HEK293 (cell line): Measurements from ENCODE around the gene TBC1D4.

Experiments used
- CTCF ChIA-PET: fragments of 350-600 bp; formaldehyde crosslinking; extraction: SDS; loops from one replicate; lab custom pipeline; 2021; ENCODE audit warnings: antibody characterized with exemption; lab: Yijun Ruan, JAX
- POLR2A ChIA-PET: fragments of 300-600 bp; formaldehyde crosslinking; extraction: SDS; loops from one replicate; lab custom pipeline; 2020; ENCODE audit warnings: antibody characterized with exemption, inconsistent platforms; lab: Yijun Ruan, JAX
- H3K27ac ChIP-seq: fragments of 200-500 bp; sonication (Bioruptor generic); 2 replicates; pipeline ENCODE4 v1.5.1; 2014; ENCODE audit warnings: low read depth, low read length, control low read depth, inconsistent platforms; ENCODE audit errors: extremely low read depth
- H3K36me3 ChIP-seq, 2 experiments: fragments of 200-500 bp in 1 of 2; sonication (Bioruptor generic) in 1 of 2; 1 replicate in 1 of 2; 2 replicates in 1 of 2; pipeline ENCODE4 v1.5.1; 2014 to 2017; ENCODE audit warnings: inconsistent platforms in 2 of 2, low read length in 2 of 2; ENCODE audit not compliant: control insufficient read depth in 2 of 2, insufficient read depth in 1 of 2
- H3K4me1 ChIP-seq: fragments of 200-500 bp; sonication (Bioruptor generic); 2 replicates; pipeline ENCODE4 v1.5.1; 2014; ENCODE audit warnings: mild to moderate bottlenecking, low read length, inconsistent platforms; ENCODE audit not compliant: control insufficient read depth, insufficient read depth
- H3K4me3 ChIP-seq: 2 replicates; pipeline ENCODE4 v1.5.1; 2011; ENCODE audit warnings: low read depth, mild to moderate bottlenecking, control low read depth, low read length, moderate library complexity
- H3K9me3 ChIP-seq: fragments of 200-500 bp; sonication (Bioruptor generic); 2 replicates; pipeline ENCODE4 v1.5.1; 2014; ENCODE audit warnings: low read depth, low read length, inconsistent platforms; ENCODE audit not compliant: control insufficient read depth, insufficient read depth
- ZNF274 ChIP-seq, 2 experiments: fragments of 200-500 bp in 1 of 2; fragments of 450-650 bp in 1 of 2; sonication (Bioruptor generic) in 1 of 2; formaldehyde crosslinking in 1 of 2; IDR thresholded peaks; 2 replicates each; pipeline versions ENCODE4 v1.5.1 to v1.6.1; 2014 to 2016; ENCODE audit warnings: borderline replicate concordance in 1 of 2, inconsistent platforms in 1 of 2, low read length in 1 of 2, missing biosample characterization in 1 of 2, missing genetic modification characterization in 1 of 2
- ZNF324 ChIP-seq: fragments of 450-650 bp; formaldehyde crosslinking; IDR thresholded peaks from 2 replicates; pipeline ENCODE4 v1.5.1; 2016; ENCODE audit warnings: missing biosample characterization, missing genetic modification characterization
- ZNF394 ChIP-seq: fragments of 450-650 bp; formaldehyde crosslinking; IDR thresholded peaks from 2 replicates; pipeline ENCODE4 v1.5.1; 2016; ENCODE audit warnings: missing biosample characterization, missing genetic modification characterization, mild to moderate bottlenecking, moderate library complexity, borderline replicate concordance
- ZNF626 ChIP-seq: fragments of 450-650 bp; sonication (Bioruptor Pico); formaldehyde crosslinking; IDR thresholded peaks from 2 replicates; pipeline ENCODE4 v1.5.1; 2018; ENCODE audit warnings: missing biosample characterization, missing genetic modification characterization, inconsistent platforms
- ZNF785 ChIP-seq: fragments of 450-650 bp; formaldehyde crosslinking; IDR thresholded peaks from 2 replicates; pipeline ENCODE4 v1.5.1; 2016; ENCODE audit warnings: missing biosample characterization, missing genetic modification characterization
- TF ChIP-seq, protein P1 (sequence below): fragments of 450-650 bp; formaldehyde crosslinking; IDR thresholded peaks from 2 replicates; pipeline ENCODE4 v1.5.1; 2016; ENCODE audit warnings: missing biosample characterization, missing genetic modification characterization
- TF ChIP-seq, protein P2 (sequence below): fragments of 450-650 bp; formaldehyde crosslinking; IDR thresholded peaks from 2 replicates; pipeline ENCODE4 v1.5.1; 2016; ENCODE audit warnings: missing biosample characterization, missing genetic modification characterization
- TF ChIP-seq, protein P3 (sequence below): fragments of 450-650 bp; IDR thresholded peaks from 2 replicates; pipeline ENCODE4 v1.5.1; 2018; ENCODE audit warnings: missing biosample characterization, missing genetic modification characterization
- TF ChIP-seq, protein P4 (sequence below): IDR thresholded peaks from 2 replicates; pipeline ENCODE4 v1.6.1; 2011; ENCODE audit warnings: mild to moderate bottlenecking, low read depth, low read length, borderline replicate concordance
- TF ChIP-seq, protein P5 (sequence below): fragments of 450-650 bp; formaldehyde crosslinking; IDR thresholded peaks from 2 replicates; pipeline ENCODE4 v1.5.1; 2016; ENCODE audit warnings: missing biosample characterization, missing genetic modification characterization
- TF ChIP-seq, protein P6 (sequence below): fragments of 450-650 bp; formaldehyde crosslinking; IDR thresholded peaks from 2 replicates; pipeline ENCODE4 v1.5.1; 2016; ENCODE audit warnings: missing biosample characterization, missing genetic modification characterization
- TF ChIP-seq, protein P7 (sequence below): fragments of 450-650 bp; formaldehyde crosslinking; IDR thresholded peaks from 2 replicates; pipeline ENCODE4 v1.5.1; 2016; ENCODE audit warnings: missing biosample characterization, missing genetic modification characterization
- TF ChIP-seq, protein P8 (sequence below): fragments of 450-650 bp; formaldehyde crosslinking; IDR thresholded peaks from 2 replicates; pipeline ENCODE4 v1.5.1; 2016; ENCODE audit warnings: missing biosample characterization, missing genetic modification characterization
- TF ChIP-seq, protein P9 (sequence below): fragments of 450-650 bp; formaldehyde crosslinking; IDR thresholded peaks from 2 replicates; pipeline ENCODE4 v1.5.1; 2016; ENCODE audit warnings: missing biosample characterization, missing genetic modification characterization

TBC1D4 gene

DNA sequence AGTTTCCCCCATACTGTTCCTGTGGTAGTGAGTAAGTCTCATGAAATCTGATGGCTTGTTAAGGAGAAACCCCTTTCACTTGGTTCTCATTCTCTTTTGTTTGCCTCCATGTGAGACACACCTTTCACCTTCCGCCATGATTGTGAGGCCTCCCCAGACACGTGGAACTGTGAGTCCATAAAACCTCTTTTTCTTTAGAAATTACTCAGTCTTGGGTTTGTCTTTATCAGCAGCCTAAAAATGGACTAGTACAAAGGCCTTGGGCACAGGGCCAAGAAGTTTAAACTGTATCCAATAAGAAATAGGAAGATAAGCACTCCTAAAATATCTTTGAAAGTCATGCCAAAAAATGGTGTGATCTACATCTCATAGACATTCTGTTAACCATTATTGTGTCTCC, 176.9 kb downstream of the TBC1D4 start (continued):
- no peak for TF ChIP-seq ZNF274 (IDR thresholded peaks at IDR 0.05; ENCODE audit: low read length)
- no peak for TF ChIP-seq ZNF274 (tag by site-specific recombination; IDR thresholded peaks at IDR 0.05; ENCODE audit: borderline replicate concordance)
- TF ChIP-seq, protein P1, sequence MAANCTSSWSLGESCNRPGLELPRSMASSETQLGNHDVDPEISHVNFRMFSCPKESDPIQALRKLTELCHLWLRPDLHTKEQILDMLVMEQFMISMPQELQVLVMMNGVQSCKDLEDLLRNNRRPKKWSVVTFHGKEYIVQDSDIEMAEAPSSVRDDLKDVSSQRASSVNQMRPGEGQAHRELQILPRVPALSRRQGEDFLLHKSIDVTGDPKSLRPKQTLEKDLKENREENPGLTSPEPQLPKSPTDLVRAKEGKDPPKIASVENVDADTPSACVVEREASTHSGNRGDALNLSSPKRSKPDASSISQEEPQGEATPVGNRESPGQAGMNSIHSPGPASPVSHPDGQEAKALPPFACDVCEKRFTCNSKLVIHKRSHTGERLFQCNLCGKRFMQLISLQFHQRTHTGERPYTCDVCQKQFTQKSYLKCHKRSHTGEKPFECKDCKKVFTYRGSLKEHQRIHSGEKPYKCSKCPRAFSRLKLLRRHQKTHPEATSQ (tag by site-specific recombination): no peak
- TF ChIP-seq, protein P2, sequence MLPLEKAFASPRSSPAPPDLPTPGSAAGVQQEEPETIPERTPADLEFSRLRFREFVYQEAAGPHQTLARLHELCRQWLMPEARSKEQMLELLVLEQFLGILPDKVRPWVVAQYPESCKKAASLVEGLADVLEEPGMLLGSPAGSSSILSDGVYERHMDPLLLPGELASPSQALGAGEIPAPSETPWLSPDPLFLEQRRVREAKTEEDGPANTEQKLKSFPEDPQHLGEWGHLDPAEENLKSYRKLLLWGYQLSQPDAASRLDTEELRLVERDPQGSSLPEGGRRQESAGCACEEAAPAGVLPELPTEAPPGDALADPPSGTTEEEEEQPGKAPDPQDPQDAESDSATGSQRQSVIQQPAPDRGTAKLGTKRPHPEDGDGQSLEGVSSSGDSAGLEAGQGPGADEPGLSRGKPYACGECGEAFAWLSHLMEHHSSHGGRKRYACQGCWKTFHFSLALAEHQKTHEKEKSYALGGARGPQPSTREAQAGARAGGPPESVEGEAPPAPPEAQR (tag by site-specific recombination): no peak
- TF ChIP-seq, protein P3, sequence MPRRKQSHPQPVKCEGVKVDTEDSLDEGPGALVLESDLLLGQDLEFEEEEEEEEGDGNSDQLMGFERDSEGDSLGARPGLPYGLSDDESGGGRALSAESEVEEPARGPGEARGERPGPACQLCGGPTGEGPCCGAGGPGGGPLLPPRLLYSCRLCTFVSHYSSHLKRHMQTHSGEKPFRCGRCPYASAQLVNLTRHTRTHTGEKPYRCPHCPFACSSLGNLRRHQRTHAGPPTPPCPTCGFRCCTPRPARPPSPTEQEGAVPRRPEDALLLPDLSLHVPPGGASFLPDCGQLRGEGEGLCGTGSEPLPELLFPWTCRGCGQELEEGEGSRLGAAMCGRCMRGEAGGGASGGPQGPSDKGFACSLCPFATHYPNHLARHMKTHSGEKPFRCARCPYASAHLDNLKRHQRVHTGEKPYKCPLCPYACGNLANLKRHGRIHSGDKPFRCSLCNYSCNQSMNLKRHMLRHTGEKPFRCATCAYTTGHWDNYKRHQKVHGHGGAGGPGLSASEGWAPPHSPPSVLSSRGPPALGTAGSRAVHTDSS (tag by site-specific recombination): no peak
- TF ChIP-seq ZNF324: no peak
- TF ChIP-seq, all 188 proteins: peak for 0

DNA sequence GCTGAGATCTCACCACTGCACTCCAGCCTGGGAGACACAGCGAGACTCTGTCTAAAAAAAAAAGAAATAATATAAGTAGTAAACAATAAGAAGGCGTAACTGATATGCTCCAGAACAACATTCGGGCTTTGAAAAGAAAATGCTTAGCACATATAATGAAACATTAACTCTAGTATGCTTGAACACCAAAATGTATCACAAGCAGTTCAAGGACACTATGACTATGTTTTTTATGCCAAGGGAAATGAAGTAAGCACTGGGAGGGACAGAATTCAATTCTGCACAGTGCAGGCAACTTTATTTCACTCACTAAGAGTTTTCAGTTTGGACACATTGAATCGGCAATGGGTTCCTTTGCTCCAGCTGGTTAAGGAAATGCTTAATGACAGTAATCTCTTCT, 178.7 kb downstream of the TBC1D4 start:
- Histone ChIP-seq H3K9me3 (no peaks in the 10 kb centered on the region), H3K27ac (no peak overlapping the region), H3K4me1 (no peaks in the 10 kb centered on the region), H3K4me3 (no peak overlapping the region), H3K36me3 (peaks cover 0 to 20% of the 10 kb centered on the region in 2 experiments; a peak in 1 of 3 replicates)
- ChIA-PET CTCF (no interaction called here), POLR2A (no interaction called here)
- no peak for TF ChIP-seq ZNF394 (tag by site-specific recombination)
- TF ChIP-seq, protein P4, sequence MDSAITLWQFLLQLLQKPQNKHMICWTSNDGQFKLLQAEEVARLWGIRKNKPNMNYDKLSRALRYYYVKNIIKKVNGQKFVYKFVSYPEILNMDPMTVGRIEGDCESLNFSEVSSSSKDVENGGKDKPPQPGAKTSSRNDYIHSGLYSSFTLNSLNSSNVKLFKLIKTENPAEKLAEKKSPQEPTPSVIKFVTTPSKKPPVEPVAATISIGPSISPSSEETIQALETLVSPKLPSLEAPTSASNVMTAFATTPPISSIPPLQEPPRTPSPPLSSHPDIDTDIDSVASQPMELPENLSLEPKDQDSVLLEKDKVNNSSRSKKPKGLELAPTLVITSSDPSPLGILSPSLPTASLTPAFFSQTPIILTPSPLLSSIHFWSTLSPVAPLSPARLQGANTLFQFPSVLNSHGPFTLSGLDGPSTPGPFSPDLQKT: no peak
- TF ChIP-seq, protein P5, sequence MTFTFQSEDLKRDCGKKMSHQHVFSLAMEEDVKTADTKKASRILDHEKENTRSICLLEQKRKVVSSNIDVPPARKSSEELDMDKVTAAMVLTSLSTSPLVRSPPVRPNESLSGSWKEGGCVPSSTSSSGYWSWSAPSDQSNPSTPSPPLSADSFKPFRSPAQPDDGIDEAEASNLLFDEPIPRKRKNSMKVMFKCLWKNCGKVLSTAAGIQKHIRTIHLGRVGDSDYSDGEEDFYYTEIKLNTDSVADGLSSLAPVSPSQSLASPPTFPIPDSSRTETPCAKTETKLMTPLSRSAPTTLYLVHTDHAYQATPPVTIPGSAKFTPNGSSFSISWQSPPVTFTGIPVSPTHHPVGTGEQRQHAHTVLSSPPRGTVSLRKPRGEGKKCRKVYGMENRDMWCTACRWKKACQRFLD (tag by site-specific recombination): no peak
- TF ChIP-seq, protein P6, sequence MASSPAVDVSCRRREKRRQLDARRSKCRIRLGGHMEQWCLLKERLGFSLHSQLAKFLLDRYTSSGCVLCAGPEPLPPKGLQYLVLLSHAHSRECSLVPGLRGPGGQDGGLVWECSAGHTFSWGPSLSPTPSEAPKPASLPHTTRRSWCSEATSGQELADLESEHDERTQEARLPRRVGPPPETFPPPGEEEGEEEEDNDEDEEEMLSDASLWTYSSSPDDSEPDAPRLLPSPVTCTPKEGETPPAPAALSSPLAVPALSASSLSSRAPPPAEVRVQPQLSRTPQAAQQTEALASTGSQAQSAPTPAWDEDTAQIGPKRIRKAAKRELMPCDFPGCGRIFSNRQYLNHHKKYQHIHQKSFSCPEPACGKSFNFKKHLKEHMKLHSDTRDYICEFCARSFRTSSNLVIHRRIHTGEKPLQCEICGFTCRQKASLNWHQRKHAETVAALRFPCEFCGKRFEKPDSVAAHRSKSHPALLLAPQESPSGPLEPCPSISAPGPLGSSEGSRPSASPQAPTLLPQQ (tag by site-specific recombination): no peak
- TF ChIP-seq ZNF626 (tag by site-specific recombination): no peak
- TF ChIP-seq, protein P7, sequence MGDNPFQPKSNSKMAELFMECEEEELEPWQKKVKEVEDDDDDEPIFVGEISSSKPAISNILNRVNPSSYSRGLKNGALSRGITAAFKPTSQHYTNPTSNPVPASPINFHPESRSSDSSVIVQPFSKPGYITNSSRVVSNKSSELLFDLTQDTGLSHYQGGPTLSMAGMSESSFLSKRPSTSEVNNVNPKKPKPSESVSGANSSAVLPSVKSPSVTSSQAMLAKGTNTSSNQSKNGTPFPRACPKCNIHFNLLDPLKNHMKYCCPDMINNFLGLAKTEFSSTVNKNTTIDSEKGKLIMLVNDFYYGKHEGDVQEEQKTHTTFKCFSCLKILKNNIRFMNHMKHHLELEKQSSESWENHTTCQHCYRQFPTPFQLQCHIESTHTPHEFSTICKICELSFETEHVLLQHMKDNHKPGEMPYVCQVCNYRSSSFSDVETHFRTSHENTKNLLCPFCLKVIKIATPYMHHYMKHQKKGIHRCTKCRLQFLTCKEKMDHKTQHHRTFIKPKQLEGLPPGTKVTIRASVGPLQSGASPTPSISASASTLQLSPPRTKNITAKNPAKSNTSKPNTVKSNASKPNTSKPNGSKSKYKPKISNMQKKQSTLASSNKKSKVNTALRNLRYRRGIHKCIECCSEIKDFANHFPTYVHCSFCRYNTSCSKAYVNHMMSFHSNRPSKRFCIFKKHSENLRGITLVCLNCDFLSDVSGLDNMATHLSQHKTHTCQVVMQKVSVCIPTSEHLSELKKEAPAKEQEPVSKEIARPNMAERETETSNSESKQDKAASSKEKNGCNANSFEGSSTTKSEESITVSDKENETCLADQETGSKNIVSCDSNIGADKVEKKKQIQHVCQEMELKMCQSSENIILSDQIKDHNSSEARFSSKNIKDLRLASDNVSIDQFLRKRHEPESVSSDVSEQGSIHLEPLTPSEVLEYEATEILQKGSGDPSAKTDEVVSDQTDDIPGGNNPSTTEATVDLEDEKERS (tag by site-specific recombination): no peak
- TF ChIP-seq, protein P8, sequence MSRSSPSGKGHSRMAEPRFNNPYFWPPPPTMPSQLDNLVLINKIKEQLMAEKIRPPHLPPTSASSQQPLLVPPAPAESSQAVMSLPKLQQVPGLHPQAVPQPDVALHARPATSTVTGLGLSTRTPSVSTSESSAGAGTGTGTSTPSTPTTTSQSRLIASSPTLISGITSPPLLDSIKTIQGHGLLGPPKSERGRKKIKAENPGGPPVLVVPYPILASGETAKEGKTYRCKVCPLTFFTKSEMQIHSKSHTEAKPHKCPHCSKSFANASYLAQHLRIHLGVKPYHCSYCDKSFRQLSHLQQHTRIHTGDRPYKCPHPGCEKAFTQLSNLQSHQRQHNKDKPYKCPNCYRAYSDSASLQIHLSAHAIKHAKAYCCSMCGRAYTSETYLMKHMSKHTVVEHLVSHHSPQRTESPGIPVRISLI (tag by site-specific recombination): no peak
- TF ChIP-seq, protein P9, sequence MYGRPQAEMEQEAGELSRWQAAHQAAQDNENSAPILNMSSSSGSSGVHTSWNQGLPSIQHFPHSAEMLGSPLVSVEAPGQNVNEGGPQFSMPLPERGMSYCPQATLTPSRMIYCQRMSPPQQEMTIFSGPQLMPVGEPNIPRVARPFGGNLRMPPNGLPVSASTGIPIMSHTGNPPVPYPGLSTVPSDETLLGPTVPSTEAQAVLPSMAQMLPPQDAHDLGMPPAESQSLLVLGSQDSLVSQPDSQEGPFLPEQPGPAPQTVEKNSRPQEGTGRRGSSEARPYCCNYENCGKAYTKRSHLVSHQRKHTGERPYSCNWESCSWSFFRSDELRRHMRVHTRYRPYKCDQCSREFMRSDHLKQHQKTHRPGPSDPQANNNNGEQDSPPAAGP (tag by site-specific recombination): no peak
- TF ChIP-seq ZNF785 (tag by site-specific recombination): no peak
- TF ChIP-seq, all 188 proteins: peak for 0
